Gastrocnemius medialis (tissue), 4 donors: Measurements from ENCODE around the gene GART. TPM values are rescaled to one million over a fixed set of nuclear protein-coding genes. Genes with fewer than 3 reads are reported as not detected.
"Not testable (repeated sequence)": the region's sequence is repeated elsewhere in the genome, so short reads cannot be mapped to it uniquely, and the experiment has no call there.

Experiments used
- ATAC-seq, 2 donors: fragments of 150-250 bp; one replicate each; pipeline ENCODE4 v1.9.1; 2016
- DNase-seq, 2 donors: peaks; one replicate each; pipeline ENCODE4 v3.0.0-alpha.2; 2019
- H3K27ac ChIP-seq, 4 donors: fragments of 200-600 bp; sonication (generic); 1 replicate in 1 of 4; 2 replicates in 3 of 4; pipeline ENCODE4 v1.5.1; 2016 to 2018; ENCODE audit warnings: mild to moderate bottlenecking in 2 of 4, moderate library complexity in 1 of 4
- H3K27me3 ChIP-seq, 3 donors: fragments of 200-600 bp; sonication (generic) in 2 of 3; 1 replicate in 1 of 3; 2 replicates in 2 of 3; pipeline versions ENCODE4 v1.5.1 to v1.6.0; 2016 to 2019; ENCODE audit warnings: mild to moderate bottlenecking in 1 of 3, moderate library complexity in 1 of 3
- H3K36me3 ChIP-seq, 2 donors: fragments of 200-600 bp; sonication (generic) in 1 of 2; one replicate each; pipeline ENCODE4 v1.5.1; 2017 to 2018
- H3K4me1 ChIP-seq, 2 donors: fragments of 200-600 bp; sonication (generic) in 1 of 2; one replicate each; pipeline ENCODE4 v1.5.1; 2016 to 2017; ENCODE audit warnings: mild to moderate bottlenecking in 2 of 2
- H3K4me3 ChIP-seq, 4 donors: fragments of 200-600 bp; sonication (generic) in 3 of 4; 1 replicate in 1 of 4; 2 replicates in 3 of 4; pipeline ENCODE4 v1.5.1; 2016 to 2019; ENCODE audit warnings: mild to moderate bottlenecking in 2 of 4
- H3K9me3 ChIP-seq, 3 donors: fragments of 200-600 bp; sonication (generic) in 2 of 3; 1 replicate in 1 of 3; 2 replicates in 2 of 3; pipeline ENCODE4 v1.5.1; 2016 to 2019
- POLR2A ChIP-seq, 2 donors: fragments of 450-650 bp; IDR thresholded peaks; one replicate each; pipeline ENCODE4 v1.6.1; 2017; ENCODE audit warnings: antibody characterized with exemption in 2 of 2, mild to moderate bottlenecking in 2 of 2, moderate library complexity in 2 of 2
- in situ Hi-C, 4 donors: fragments of 200-750 bp; cut with MboI; loops; one replicate each; pipeline versions ENCODE4 v1.15.0 to v1.8.0; 2017; ENCODE audit warnings: low sequenced_read_pairs in 4 of 4
- intact Hi-C: fragments of 100-400 bp; cut with DNase I; formaldehyde crosslinking; loops from one replicate; pipeline ENCODE4 v1.15.1; 2023; ENCODE audit warnings: low total_unique reads
- total RNA-seq, 4 donors: library from RNA; depleted of rRNA; stranded (reverse); fragments of >200 nt; gene quantifications; one replicate each; pipeline versions ENCODE4 v1.1.0 to v1.2.3, GENCODE V29; 2016
- TF ChIP-seq, protein P1 (sequence below), 5 experiments: fragments of 450-650 bp in 3 of 5; fragments of 200-600 bp in 2 of 5; sonication (generic) in 2 of 5; IDR thresholded peaks in 4 of 5; conservative IDR thresholded peaks in 1 of 5; 1 replicate in 4 of 5; 2 replicates in 1 of 5; pipeline ENCODE4 v1.5.1; 2016 to 2019; ENCODE audit warnings: antibody characterized with exemption in 5 of 5, mild to moderate bottlenecking in 3 of 5, moderate library complexity in 3 of 5

Gene GART
- total RNA-seq, 4 donors from 2014 or later = 46.3 to 97.5 (median 55.4) TPM

DNA sequence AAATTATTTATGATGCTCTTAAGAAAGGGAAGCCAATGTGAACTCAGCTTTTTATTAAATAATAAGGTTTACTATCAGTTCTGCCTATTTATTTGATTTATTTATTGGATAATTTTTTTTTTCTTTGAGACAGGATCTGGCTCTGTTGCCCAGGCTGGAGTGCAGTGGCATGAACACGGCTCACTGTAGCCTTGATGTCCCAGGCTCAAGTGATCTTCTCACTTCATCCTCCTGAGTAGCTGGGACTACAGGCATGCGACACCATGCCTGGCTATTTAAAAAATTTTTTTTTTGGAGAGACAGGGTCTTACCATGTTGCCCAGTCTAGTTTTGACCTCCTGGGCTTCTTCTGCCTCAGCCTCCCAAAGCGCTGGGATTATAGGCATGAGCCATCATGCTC lies 29.4 kb downstream of the GART start:
- Histone ChIP-seq H3K36me3 (peaks cover 3 to 91% of the 10 kb centered on the region in 2 donors), H3K27ac (no peak overlapping the region), H3K4me1 (no peaks in the 10 kb centered on the region), H3K27me3 (no peaks in the 10 kb centered on the region), H3K9me3 (no peaks in the 10 kb centered on the region), H3K4me3 (no peak overlapping the region)
- in situ Hi-C loops = loop anchor here in 1 of 4 donors (25.0 kb wide), 1 partner anchor 100 kb away; the partner anchor contains the start of gene IFNGR2
- no peak for DNase-seq
- no peak for ATAC-seq
- no peak for TF ChIP-seq POLR2A (IDR thresholded peaks at IDR 0.05)
- TF ChIP-seq, protein P1, sequence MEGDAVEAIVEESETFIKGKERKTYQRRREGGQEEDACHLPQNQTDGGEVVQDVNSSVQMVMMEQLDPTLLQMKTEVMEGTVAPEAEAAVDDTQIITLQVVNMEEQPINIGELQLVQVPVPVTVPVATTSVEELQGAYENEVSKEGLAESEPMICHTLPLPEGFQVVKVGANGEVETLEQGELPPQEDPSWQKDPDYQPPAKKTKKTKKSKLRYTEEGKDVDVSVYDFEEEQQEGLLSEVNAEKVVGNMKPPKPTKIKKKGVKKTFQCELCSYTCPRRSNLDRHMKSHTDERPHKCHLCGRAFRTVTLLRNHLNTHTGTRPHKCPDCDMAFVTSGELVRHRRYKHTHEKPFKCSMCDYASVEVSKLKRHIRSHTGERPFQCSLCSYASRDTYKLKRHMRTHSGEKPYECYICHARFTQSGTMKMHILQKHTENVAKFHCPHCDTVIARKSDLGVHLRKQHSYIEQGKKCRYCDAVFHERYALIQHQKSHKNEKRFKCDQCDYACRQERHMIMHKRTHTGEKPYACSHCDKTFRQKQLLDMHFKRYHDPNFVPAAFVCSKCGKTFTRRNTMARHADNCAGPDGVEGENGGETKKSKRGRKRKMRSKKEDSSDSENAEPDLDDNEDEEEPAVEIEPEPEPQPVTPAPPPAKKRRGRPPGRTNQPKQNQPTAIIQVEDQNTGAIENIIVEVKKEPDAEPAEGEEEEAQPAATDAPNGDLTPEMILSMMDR (IDR thresholded peaks at IDR 0.05 in 4 of 5, conservative IDR thresholded peaks at IDR 0.05 in 1 of 5) = no peak
- intact Hi-C loops = no loop called here

DNA sequence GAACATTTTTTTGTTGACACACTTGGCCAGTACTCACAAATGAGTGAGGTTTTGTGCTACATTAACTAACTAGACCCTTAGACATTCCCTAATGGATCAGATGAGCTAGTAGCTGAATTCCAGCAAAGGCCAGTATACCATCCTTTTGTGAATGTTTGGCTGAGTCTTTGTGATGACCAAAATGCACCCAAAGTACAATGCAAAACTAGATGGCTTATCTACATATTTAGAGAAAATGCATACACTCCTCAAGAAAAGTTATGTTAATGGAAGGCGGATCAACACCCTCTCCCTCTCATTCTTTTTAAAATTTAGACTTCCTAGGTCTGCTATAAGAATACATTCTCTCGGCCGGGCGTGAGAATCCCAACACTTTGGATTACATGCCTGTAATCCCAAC lies 30.3 kb downstream of the GART start:
- intact Hi-C loops = no loop called here
- TF ChIP-seq POLR2A (IDR thresholded peaks at IDR 0.05) = no peak
- TF ChIP-seq, protein P1 (IDR thresholded peaks at IDR 0.05 in 4 of 5, conservative IDR thresholded peaks at IDR 0.05 in 1 of 5) = no peak

DNA sequence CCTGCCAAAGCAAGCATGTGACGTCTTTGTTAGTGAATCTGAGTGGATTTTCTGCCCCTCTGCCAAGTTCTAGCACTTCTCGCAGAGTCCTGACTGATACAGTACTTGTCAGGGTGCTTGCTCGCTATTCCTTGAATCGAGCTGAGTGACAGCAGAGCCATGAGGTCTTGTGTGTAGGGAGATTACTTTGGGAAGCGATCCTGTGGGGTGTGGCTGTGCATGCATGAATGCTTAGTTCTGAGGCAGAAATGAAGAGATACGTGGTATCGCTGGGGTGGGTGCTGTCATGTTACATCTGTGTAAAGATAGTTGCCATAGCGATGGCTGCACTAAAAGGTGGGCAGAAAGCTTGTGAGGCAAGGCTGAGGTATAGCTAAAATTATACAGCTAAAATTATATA lies 31.1 kb downstream of the GART start:
- no peak for ATAC-seq
- intact Hi-C loops = no loop called here

More for the DNA sequence above, 30.3 kb downstream of the GART start:
- peaks cover 3 to 89% of the 10 kb centered on the region in 2 donors for H3K36me3 ChIP-seq
- no peak overlapping the region for H3K4me3 ChIP-seq
- ATAC-seq (no peak), DNase-seq (no peak)
- H3K4me1 ChIP-seq = no peaks in the 10 kb centered on the region
- in situ Hi-C loops = loop anchor here in 1 of 4 donors (25.0 kb wide), 1 partner anchor 99 kb away; the partner anchor contains the start of gene IFNGR2
- no peak overlapping the region for H3K27ac ChIP-seq
- H3K27me3 ChIP-seq = no peaks in the 10 kb centered on the region
- H3K9me3 ChIP-seq = no peaks in the 10 kb centered on the region

DNA sequence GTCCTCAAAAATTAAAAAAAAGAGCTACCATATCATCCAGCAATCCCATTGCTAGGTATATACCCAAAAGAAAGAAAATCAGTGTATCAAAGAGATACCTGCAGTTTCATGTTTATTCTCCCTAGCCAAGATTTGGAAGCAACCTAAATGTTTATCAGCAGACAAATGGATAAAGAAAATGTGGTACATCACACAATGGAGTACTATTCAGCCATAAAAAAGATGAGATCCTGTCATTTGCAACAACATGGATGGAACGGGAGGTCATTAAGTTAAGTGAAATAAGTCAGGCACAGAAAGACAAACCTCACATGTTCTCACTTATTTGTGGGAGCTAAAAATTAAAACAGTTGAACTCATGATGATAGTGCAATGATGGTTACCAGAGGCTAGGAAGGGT lies 34.9 kb downstream of the GART start:
- H3K27me3 ChIP-seq, ATAC-seq, H3K9me3 ChIP-seq, intact Hi-C loops, H3K27ac ChIP-seq, DNase-seq, H3K4me1 ChIP-seq, H3K4me3 ChIP-seq: not testable (repeated sequence)
- in situ Hi-C loops = loop anchor here in 1 of 4 donors (25.0 kb wide), 1 partner anchor 95 kb away; the partner anchor contains the start of gene IFNGR2
- H3K36me3 ChIP-seq = peaks cover 3 to 72% of the 10 kb centered on the region in 2 donors

More for the DNA sequence above, 31.1 kb downstream of the GART start:
- Histone ChIP-seq H3K27ac (no peak overlapping the region), H3K27me3 (no peaks in the 10 kb centered on the region), H3K36me3 (peaks cover 3 to 85% of the 10 kb centered on the region in 2 donors), H3K9me3 (no peaks in the 10 kb centered on the region), H3K4me3 (no peak overlapping the region), H3K4me1 (no peaks in the 10 kb centered on the region)
- no peak for TF ChIP-seq POLR2A (IDR thresholded peaks at IDR 0.05)
- TF ChIP-seq, protein P1 (IDR thresholded peaks at IDR 0.05 in 4 of 5, conservative IDR thresholded peaks at IDR 0.05 in 1 of 5) = no peak
- in situ Hi-C loops = loop anchor here in 1 of 4 donors (25.0 kb wide), 1 partner anchor 99 kb away; the partner anchor contains the start of gene IFNGR2
- DNase-seq = no peak

DNA sequence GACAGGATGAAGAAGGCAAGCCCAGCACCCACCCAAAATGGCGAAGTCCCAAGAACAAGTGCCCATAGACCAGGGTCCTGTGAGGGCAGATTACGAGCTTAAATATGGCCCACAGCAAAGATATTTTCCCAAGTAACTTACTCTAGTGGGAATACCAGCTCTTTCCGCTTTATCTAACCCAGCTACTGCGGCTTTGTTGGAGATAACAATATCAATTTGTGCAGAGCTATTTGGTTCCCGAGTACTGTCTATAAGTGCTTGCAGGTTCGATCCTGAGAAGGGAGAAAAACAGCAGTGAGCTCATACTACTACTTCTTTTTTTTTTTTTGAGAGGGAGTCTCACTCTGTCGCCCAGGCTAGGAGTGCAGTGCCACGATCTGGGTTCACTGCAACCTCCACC lies 36.1 kb downstream of the GART start:
- Histone ChIP-seq H3K9me3 (no peaks in the 10 kb centered on the region), H3K4me1 (no peaks in the 10 kb centered on the region), H3K27ac (no peak overlapping the region), H3K27me3 (no peaks in the 10 kb centered on the region), H3K36me3 (peaks cover 3 to 60% of the 10 kb centered on the region in 2 donors), H3K4me3 (no peak overlapping the region)
- DNase-seq = no peak
- ATAC-seq = no peak
- no peak for TF ChIP-seq POLR2A (IDR thresholded peaks at IDR 0.05)
- TF ChIP-seq, protein P1 (IDR thresholded peaks at IDR 0.05 in 4 of 5, conservative IDR thresholded peaks at IDR 0.05 in 1 of 5) = no peak
- in situ Hi-C loops (loop anchor here in 1 of 4 donors (25.0 kb wide), 1 partner anchor 94 kb away; the partner anchor contains the start of gene IFNGR2), intact Hi-C loops (no loop called here)
